Thyroid gland (tissue), 4 donors: ENCODE measurements around the gene CTDSP1. TPM values are rescaled to one million over a fixed set of nuclear protein-coding genes. Genes with fewer than 3 reads are reported as not detected.

Source experiments
- DNase-seq, 2 donors: peaks; one replicate each; pipeline ENCODE4 v3.0.0-alpha.2; 2019
- H3K27ac ChIP-seq, 3 donors: fragments of 200-600 bp; sonication (generic); 1 replicate in 2 of 3; 2 replicates in 1 of 3; pipeline ENCODE4 v1.5.1; 2016 to 2019; ENCODE audit warnings: mild to moderate bottlenecking in 1 of 3, moderate library complexity in 1 of 3
- H3K27me3 ChIP-seq: fragments of 200-600 bp; sonication (generic); one replicate; pipeline ENCODE4 v1.5.1; 2019
- H3K36me3 ChIP-seq, 2 donors: fragments of 200-600 bp; sonication (generic); one replicate each; pipeline ENCODE4 v1.5.1; 2016 to 2019
- H3K4me1 ChIP-seq, 2 donors: fragments of 200-600 bp; sonication (generic); one replicate each; pipeline ENCODE4 v1.5.1; 2017 to 2019
- H3K4me3 ChIP-seq, 3 donors: fragments of 200-600 bp; sonication (generic); replicated peaks in 1 of 3; 1 replicate in 2 of 3; 2 replicates in 1 of 3; pipeline ENCODE4 v1.5.1; 2016; ENCODE audit warnings: mild to moderate bottlenecking in 1 of 3
- H3K9me3 ChIP-seq: fragments of 200-600 bp; sonication (generic); one replicate; pipeline ENCODE4 v1.5.1; 2017
- CTCF ChIP-seq, 6 experiments: fragments of 200-600 bp in 3 of 6; fragments of 450-650 bp in 3 of 6; sonication (generic) in 3 of 6; IDR thresholded peaks; one replicate each; pipeline ENCODE4 v1.5.1; 2016 to 2019; ENCODE audit warnings: antibody characterized with exemption in 6 of 6, mild to moderate bottlenecking in 2 of 6, inconsistent platforms in 1 of 6, moderate library complexity in 1 of 6
- POLR2A ChIP-seq, 2 donors: fragments of 450-650 bp; IDR thresholded peaks; one replicate each; pipeline ENCODE4 v1.6.1; 2017; ENCODE audit warnings: antibody characterized with exemption in 2 of 2, mild to moderate bottlenecking in 2 of 2, moderate library complexity in 1 of 2
- WGBS, 2 donors: methylation state at CpG; one replicate each; pipeline ENCODE4 v1.1.5; 2017; 5-methylcytosine and 5-hydroxymethylcytosine counted together
- intact Hi-C: fragments of 100-400 bp; cut with DNase I; formaldehyde crosslinking; loops from one replicate; pipeline ENCODE4 v1.15.1; 2023
- total RNA-seq, 4 donors: library from RNA; depleted of rRNA; stranded (reverse); fragments of >200 nt; gene quantifications; one replicate each; pipeline ENCODE4 v1.2.3, GENCODE V29; 2016

CTDSP1 gene
- total RNA-seq, 4 donors from 2014 or later, result 105 to 152 (median 127) TPM

- Histone ChIP-seq H3K27me3 (no peaks in the 10 kb centered on the region), H3K36me3 (no peaks in the 10 kb centered on the region), H3K9me3 (no peaks in the 10 kb centered on the region), H3K27ac (no peak overlapping the region), H3K4me3 (no peak overlapping the region), H3K4me1 (no peaks in the 10 kb centered on the region)
- DNase-seq, result no peak
- WGBS, 2 donors, result 87 to 88% methylated on average over 3 to 5 of the region's 7 CpGs
- intact Hi-C loops, result no loop called here
- no peak for TF ChIP-seq CTCF (IDR thresholded peaks at IDR 0.05)
- TF ChIP-seq POLR2A (IDR thresholded peaks at IDR 0.05), result no peak
These were observed 20.1 kb downstream of the CTDSP1 start for GRCh38 chr2:218419630-218420216.

- 76% methylated on average over 2 of the region's 2 CpGs for WGBS, 2 donors
- intact Hi-C loops, result no loop called here
These were observed 21.4 kb downstream of the CTDSP1 start for GRCh38 chr2:218421027-218421426.

GRCh38 chr2:218422403-218423086 lies 22.9 kb downstream of the CTDSP1 start:
- Histone ChIP-seq H3K27me3 (no peaks in the 10 kb centered on the region), H3K36me3 (no peaks in the 10 kb centered on the region), H3K4me3 (no peak overlapping the region), H3K27ac (no peak overlapping the region), H3K9me3 (no peaks in the 10 kb centered on the region), H3K4me1 (no peaks in the 10 kb centered on the region)
- intact Hi-C loops, result no loop called here
- no peak for DNase-seq
- 90 to 94% methylated on average over 9 of the region's 9 CpGs for WGBS, 2 donors
- TF ChIP-seq POLR2A (IDR thresholded peaks at IDR 0.05) (no peak), CTCF (IDR thresholded peaks at IDR 0.05) (no peak)

More at GRCh38 chr2:218421027-218421426, 21.4 kb downstream of the CTDSP1 start:
- H3K4me3 ChIP-seq, result no peak overlapping the region
- no peak for DNase-seq
- no peak overlapping the region for H3K27ac ChIP-seq
- TF ChIP-seq POLR2A (IDR thresholded peaks at IDR 0.05) (no peak), CTCF (IDR thresholded peaks at IDR 0.05) (no peak)
- no peaks in the 10 kb centered on the region for H3K9me3 ChIP-seq
- H3K4me1 ChIP-seq, result no peaks in the 10 kb centered on the region
- H3K27me3 ChIP-seq, result no peaks in the 10 kb centered on the region
- H3K36me3 ChIP-seq, result no peaks in the 10 kb centered on the region

GRCh38 chr2:218423584-218423983 lies 23.9 kb downstream of the CTDSP1 start:
- Histone ChIP-seq H3K36me3 (no peaks in the 10 kb centered on the region), H3K9me3 (no peaks in the 10 kb centered on the region), H3K4me1 (no peaks in the 10 kb centered on the region), H3K27ac (no peak overlapping the region), H3K27me3 (no peaks in the 10 kb centered on the region), H3K4me3 (no peak overlapping the region)
- no peak for DNase-seq
- TF ChIP-seq CTCF (IDR thresholded peaks at IDR 0.05) (no peak), POLR2A (IDR thresholded peaks at IDR 0.05) (no peak)
- WGBS, 2 donors, result 90 to 92% methylated on average over 9 of the region's 9 CpGs
- intact Hi-C loops, result no loop called here

- Histone ChIP-seq H3K27ac (no peak overlapping the region), H3K9me3 (no peaks in the 10 kb centered on the region), H3K4me1 (no peaks in the 10 kb centered on the region), H3K4me3 (no peak overlapping the region), H3K27me3 (no peaks in the 10 kb centered on the region), H3K36me3 (no peaks in the 10 kb centered on the region)
- WGBS, 2 donors, result 82 to 90% methylated on average over 10 of the region's 10 CpGs
- no peak for TF ChIP-seq POLR2A (IDR thresholded peaks at IDR 0.05)
- no peak for TF ChIP-seq CTCF (IDR thresholded peaks at IDR 0.05)
- intact Hi-C loops, result no loop called here
- no peak for DNase-seq
These were observed 25.9 kb downstream of the CTDSP1 start for GRCh38 chr2:218425531-218425930.
